Bronchial epithelial cell (primary cell): ENCODE results near the gene ADAMTS4. TPM values are rescaled to one million over a fixed set of nuclear protein-coding genes. Genes with fewer than 3 reads are reported as not detected.

Experiments used
- DNase-seq: peaks from one replicate; pipeline ENCODE4 v3.0.0-alpha.2; 2010; ENCODE audit warnings: low read depth
- FAIRE-seq: peaks from 2 replicates; lab custom pipeline; 2011; peaks lifted over from hg19 to GRCh38; lab: Jason Lieb, UNC
- H3K27me3 ChIP-seq: 2 replicates; pipeline ENCODE4 v1.5.1; 2011; ENCODE audit warnings: low read length; ENCODE audit not compliant: control insufficient read depth, insufficient read depth
- H3K36me3 ChIP-seq: 2 replicates; pipeline ENCODE4 v1.5.1; 2011; ENCODE audit warnings: low read length; ENCODE audit not compliant: control insufficient read depth, insufficient read depth
- H3K4me3 ChIP-seq: 2 replicates; pipeline ENCODE4 v1.5.1; 2011; ENCODE audit warnings: mild to moderate bottlenecking, low read depth, low read length, control low read depth
- CTCF ChIP-seq: IDR thresholded peaks from 2 replicates; pipeline ENCODE4 v1.5.1; 2011; ENCODE audit warnings: mild to moderate bottlenecking, moderate library complexity, low read length, control low read depth, inconsistent platforms; ENCODE audit not compliant: insufficient read depth, severe bottlenecking
- total RNA-seq: library from RNA; depleted of rRNA; stranded (reverse); fragments of >200 nt; gene quantifications from 2 replicates; pipeline ENCODE4 v1.2.1, GENCODE V29; 2014

Gene ADAMTS4
- total RNA-seq, 1 donor from 2014 or later: under 0.01 TPM

GRCh38 chr1:161195171-161195570 lies 3.7 kb downstream of the ADAMTS4 start:
- Histone ChIP-seq H3K27me3 (no peaks in the 10 kb centered on the region), H3K36me3 (no peaks in the 10 kb centered on the region), H3K4me3 (no peak overlapping the region)
- no peak for FAIRE-seq
- no peak for TF ChIP-seq CTCF
- no peak for DNase-seq

- H3K36me3 ChIP-seq: no peaks in the 10 kb centered on the region
- FAIRE-seq: no peak
- no peak for DNase-seq
- H3K4me3 ChIP-seq: no peak overlapping the region
- no peak for TF ChIP-seq CTCF
- H3K27me3 ChIP-seq: no peaks in the 10 kb centered on the region
Measured at GRCh38 chr1:161193561-161194235, 5.2 kb downstream of the ADAMTS4 start.

- no peak for FAIRE-seq
- DNase-seq: peak; percentile 51
- Histone ChIP-seq H3K4me3 (no peak overlapping the region), H3K36me3 (no peaks in the 10 kb centered on the region), H3K27me3 (no peaks in the 10 kb centered on the region)
- peak; percentile 96 for TF ChIP-seq CTCF
Measured at GRCh38 chr1:161192476-161193465, 6.1 kb downstream of the ADAMTS4 start.

- Histone ChIP-seq H3K36me3 (no peaks in the 10 kb centered on the region), H3K27me3 (no peaks in the 10 kb centered on the region), H3K4me3 (no peak overlapping the region)
- TF ChIP-seq CTCF: no peak
- no peak for DNase-seq
- no peak for FAIRE-seq
Measured at GRCh38 chr1:161191971-161192370, 6.9 kb downstream of the ADAMTS4 start.

- no peaks in the 10 kb centered on the region for H3K36me3 ChIP-seq
- TF ChIP-seq CTCF: no peak
- DNase-seq: no peak
- no peak overlapping the region for H3K4me3 ChIP-seq
- no peak for FAIRE-seq
- H3K27me3 ChIP-seq: no peaks in the 10 kb centered on the region
Measured at GRCh38 chr1:161190962-161191521, 7.8 kb downstream of the ADAMTS4 start.
